ENCODE data around the gene AKT1.

Gene AKT1

DNA sequence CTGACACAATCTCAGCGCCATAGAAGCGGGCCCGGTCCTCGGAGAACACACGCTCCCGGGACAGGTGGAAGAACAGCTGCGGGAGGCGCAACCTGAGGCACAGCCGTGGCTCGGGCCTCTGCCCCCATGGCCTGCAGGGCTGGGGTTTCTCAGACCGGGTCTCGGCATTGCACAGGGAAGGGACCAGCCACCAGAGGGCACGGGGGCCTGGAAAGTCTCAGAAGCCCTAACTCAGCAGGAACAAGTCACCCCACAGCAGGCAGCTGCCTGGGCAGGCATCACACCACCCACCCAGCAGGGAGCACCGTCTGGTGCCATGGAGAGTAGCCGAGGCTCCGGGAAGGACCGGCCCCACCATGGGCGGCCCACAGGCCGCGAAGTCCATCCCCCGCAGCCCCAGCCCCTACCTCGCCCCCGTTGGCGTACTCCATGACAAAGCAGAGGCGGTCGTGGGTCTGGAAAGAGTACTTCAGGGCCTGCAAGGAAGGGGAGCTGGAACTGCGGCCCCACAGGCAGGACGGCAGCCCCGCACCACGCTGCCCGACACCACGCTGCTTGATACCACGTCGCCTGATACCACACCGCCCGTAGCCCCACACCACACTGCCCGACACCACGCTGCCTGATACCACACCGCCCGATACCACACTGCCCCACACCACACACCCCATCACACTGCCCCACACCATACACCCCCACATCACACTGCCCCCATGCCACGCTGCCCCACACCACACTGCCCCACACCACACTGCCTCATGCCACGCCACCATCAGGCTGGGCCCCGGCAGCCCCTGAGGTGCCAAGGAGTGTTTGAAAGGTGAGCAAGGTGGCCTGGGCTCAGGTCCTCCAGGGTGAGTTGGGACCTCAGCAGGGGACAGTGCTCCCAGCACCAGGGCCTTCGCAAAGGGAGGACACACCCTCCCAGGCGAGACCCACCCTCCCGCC lies 21.8 kb downstream of the AKT1 start:
- in situ Hi-C loops (cut with MboI; ENCODE audit: low sequenced_read_pairs): no loop called here

- in situ Hi-C loops (cut with MboI; ENCODE audit: low sequenced_read_pairs): no loop called here
These were observed 22.6 kb downstream of the AKT1 start for GRCh38 chr14:104772707-104773504.

DNA sequence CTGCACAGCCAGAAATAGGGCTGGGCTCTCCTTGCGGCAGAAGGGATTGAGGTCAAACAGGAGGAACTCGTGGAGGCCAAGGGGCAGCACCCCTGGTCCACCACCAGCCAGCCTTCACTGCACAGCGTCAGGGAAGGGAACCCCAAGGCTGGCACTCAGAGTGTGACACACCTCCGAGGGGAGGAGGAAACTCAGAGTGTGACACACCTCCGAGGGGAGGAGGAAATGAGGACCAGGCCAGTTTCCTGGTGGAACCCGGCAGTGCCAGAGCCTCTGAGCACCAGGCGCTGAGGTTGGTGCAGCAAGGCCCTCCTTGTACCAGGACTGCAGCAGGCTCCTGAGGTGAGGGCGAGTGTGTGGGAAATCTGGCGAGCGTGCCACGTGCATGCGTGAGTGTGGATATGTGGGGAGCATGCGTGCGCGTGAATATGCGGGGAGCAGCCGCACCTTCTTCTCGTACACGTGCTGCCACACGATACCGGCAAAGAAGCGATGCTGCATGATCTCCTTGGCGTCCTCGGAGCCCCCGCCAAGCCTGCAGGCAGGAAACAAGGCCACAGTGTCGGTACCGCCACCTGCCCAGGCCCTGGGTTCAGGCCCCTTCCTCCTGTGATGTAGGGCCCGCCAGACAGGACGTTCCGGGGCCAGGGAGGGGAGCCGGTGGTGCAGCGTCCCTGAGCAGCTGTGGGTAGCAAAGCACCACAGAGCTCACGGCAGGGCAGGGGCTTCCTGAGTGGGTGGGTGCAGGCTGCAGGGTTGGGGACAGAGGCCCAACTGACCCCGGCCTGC lies 23.4 kb downstream of the AKT1 start:
- in situ Hi-C loops (cut with MboI; ENCODE audit: low sequenced_read_pairs): no loop called here

GRCh38 chr14:104771374-104771773 lies 24.2 kb downstream of the AKT1 start:
- in situ Hi-C loops (cut with MboI; ENCODE audit: low sequenced_read_pairs): no loop called here

DNA sequence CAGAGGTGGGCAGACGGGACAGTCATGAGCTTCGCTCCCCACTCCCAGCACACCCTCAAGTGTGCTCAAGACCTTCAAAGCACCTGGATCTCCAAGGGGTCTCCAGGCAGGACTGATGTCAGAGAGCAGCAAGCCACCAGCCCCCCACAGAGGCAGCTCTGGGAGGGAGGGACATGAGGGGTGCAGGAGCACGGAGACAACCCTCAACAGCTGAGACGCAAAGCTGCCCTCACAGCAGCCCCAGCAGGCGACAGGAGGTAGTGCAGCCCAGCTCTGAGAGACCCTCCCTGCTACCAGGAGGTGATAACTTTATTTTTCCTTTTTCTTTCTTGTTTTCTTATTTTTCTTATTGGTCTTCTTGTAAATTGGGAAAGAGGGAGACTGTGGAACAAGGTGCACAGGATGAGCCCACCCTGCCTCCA lies 24.7 kb downstream of the AKT1 start:
- in situ Hi-C loops (cut with MboI; ENCODE audit: low sequenced_read_pairs): no loop called here

- in situ Hi-C loops (cut with MboI; ENCODE audit: low sequenced_read_pairs): no loop called here
These were observed 25.4 kb downstream of the AKT1 start for GRCh38 chr14:104770072-104770579.

- in situ Hi-C loops (cut with MboI; ENCODE audit: low sequenced_read_pairs): no loop called here
These were observed 26.1 kb downstream of the AKT1 start for GRCh38 chr14:104769324-104770071.

DNA sequence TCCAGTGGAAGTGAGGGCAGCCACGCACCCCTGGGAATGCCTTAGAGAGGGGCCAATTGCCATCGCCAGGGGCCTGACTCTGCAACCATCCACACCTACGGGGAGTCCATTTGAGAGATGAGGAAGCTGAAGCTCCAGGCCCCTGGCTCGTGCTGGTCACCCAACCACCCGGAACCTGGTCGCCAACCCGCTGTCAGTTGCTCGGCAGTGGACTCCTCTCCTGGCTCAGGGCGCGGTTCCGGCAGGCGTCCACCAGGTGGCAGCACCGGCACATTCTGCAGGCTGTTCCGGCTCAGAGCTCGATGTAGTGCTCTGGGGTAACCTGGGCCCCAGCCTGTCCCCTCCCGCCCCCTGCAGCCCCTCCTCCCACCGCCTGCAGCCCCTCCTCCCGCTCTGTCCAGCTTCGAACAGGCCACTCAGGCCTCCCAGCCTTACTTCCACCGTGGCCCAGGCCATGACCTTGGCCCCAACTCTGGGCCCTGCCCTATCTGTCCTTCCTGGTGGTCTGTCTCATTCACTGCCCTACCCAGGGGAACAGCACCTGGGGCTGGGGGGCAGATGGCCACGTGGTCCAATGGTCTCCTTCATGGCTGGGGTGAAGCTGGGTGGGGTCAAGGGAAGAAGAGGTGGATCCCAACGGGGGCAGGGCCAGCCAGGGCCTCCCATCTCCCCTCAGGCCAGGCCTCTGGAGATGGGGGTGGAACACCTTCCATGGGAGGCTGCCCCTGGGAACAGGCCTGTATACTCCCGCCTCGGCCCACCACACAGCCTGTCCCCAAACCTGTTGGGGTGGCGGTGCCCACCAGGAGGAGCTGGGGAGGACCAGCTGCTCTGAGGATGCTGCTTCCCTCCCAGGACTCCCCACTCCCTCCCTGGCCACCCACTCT lies 26.9 kb downstream of the AKT1 start:
- in situ Hi-C loops (cut with MboI; ENCODE audit: low sequenced_read_pairs): no loop called here

DNA sequence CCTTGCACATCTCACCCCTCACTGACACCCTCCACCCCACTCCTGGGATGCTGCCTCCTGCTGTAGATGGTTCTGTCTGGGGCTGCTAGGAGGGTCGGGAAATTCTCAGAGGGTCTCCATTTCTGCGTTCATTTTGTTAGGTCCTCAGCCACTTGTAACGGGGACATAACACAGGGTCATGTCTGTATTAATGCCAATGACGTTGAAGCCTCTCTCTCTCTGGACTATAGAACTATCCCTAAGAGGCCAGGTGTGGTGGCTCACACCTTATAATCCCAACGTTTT lies 28.0 kb downstream of the AKT1 start:
- in situ Hi-C loops (cut with MboI; ENCODE audit: low sequenced_read_pairs): no loop called here

GRCh38 chr14:104766863-104767633 lies 28.5 kb downstream of the AKT1 start:
- in situ Hi-C loops (cut with MboI; ENCODE audit: low sequenced_read_pairs): no loop called here

DNA sequence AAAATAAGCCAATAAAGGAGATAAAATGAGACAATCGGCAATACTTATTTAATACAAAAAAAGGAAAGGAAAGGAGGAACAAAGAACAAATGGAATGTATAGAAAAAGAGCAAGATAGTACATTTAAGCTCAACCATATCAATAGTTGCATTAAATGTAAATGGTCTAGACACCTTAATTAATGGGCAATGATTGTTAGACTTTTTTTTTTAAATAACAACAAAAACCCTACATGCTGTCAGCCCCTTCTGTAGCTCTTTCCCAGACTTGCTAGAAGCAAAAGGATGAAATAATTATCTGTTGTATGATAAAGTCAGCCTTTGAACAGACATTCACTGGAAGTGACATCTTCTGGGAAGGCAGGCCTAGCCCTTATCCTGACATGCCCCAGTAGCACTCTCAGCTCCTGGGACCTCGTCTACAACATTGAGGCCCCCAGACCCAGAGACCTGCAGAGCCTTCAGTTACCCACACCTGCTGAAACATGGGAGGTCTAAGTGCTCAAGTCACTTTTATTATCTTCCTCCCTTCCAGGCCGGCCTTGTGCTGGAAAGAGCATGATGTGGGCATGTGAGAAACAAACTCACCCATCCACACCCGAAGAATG lies 29.2 kb downstream of the AKT1 start:
- in situ Hi-C loops (cut with MboI; ENCODE audit: low sequenced_read_pairs): no loop called here

DNA sequence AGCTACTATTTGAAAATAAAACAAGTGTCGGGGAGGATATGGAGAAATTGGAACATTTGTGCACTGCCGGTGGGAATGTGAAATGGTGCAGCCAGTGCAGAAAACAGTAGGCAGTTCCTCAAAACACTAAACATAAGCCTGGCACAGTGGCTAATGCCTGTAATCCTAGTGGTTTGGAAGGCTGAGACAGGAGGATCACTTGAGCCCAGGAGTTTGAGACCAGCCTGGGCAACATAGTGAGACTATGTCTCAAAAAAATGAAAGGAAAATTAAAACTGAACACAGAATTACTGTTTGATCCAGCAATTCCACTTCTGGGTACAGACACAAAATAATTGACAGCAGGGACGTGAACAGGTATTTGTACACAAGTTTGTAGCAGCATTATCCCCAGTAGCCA lies 30.0 kb downstream of the AKT1 start:
- in situ Hi-C loops (cut with MboI; ENCODE audit: low sequenced_read_pairs): no loop called here

DNA sequence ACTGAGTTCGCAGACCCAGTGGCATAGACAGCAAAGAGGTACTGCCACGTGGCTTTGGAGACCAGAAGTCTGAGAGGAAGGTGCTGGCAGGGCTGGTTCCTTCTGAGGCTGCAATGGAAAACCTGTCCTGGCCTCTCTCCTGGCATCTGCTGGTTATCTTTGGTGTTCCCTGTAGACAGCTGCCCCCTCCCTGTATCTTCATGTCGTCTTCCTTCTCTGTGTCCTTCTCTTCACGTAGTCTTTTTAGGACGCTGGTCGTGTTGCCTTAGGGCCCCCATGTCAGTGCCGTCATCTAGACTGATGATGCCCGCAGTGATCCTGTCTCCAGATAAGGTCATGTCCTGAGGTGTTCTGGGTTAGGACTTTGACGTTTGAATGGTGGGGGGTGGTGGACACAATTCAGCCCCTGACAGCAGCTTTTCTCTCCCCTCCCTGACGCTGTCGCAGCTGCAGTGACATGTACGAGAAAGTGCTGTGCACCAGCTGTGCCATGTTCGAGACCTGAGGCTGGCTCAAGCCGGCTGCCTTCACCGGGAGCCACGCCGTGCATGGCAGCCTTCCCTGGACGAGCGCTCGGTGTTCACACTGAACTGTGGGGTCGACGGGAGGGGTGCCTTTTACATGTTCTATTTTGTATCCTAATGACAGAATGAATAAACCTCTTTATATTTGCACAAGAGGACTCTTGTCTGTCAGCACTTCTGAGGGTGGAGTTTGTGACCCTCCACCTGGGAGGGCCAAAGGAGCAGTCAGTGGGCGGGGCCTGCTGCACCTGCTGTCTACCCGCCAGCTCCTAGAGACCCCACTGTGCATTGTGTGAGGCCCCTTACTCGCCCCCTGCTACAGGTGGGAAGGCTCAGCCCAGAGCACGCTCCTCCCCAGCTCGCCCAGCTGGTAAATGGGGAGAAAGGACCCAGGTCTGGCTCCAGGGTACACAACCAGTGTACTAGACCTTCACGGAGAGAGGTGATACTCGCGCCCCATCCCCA lies 36.3 kb downstream of the AKT1 start:
- in situ Hi-C loops (cut with MboI; ENCODE audit: low sequenced_read_pairs): no loop called here

DNA sequence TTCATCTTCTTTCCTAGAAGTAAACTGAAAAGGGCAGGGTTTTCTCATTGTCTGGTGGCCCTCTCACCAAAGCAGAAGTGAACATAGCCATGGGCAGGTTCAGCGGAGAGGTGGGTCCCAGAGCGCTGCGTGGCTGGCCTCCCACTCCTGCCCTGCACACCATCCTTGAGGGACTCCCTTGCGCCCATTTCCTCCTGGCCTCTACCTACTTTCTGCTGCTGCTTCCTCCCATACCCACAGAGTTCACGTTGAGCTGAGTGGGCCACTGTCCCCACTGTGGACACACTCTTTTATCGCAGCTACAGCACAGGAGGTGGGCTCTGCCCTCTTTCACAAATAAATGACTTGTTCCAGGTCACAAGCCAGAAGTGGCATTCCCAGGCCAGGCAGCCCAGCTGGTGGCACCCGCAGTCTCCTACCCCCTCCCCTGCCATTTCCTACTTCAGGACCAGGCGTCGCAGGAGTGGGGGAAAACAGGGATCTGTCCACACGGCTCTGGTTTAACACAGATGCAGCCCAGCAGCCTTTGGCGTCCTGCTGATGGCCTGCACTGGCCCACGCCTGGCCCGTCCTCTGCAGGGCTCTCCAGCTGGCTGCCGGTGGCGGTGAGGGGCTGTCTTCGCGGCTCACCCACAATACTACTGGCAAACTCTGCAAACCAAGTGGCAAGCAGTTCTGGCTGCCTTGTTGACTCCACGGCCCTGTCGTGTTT lies 37.7 kb downstream of the AKT1 start:
- in situ Hi-C loops (cut with MboI; ENCODE audit: low sequenced_read_pairs): no loop called here

DNA sequence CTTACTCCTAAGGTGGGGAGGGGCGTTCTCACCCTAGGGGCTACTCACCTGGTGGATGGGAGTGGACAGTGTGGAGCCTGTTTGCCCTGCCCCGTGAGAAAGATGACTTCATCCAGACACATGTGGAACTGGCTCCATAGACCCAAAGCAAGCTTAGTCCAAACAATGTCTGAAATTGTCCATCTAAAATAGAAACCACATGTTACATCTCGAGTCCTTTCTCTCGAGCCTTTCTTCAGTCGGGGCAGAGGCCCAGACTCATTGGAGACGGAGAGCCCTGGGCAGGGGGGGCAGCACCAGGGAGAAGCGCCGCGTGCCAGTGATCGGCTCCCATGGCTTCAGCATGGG lies 38.3 kb downstream of the AKT1 start:
- in situ Hi-C loops (cut with MboI; ENCODE audit: low sequenced_read_pairs): no loop called here

GRCh38 chr14:104756477-104757237 lies 38.9 kb downstream of the AKT1 start:
- in situ Hi-C loops (cut with MboI; ENCODE audit: low sequenced_read_pairs): no loop called here

All from hTERT RPE-1 (cell line).